Left lung (tissue), 14 donors: ENCODE results near the gene SULT6B1. TPM values are rescaled to one million over a fixed set of nuclear protein-coding genes. Genes with fewer than 3 reads are reported as not detected.

Experiments
- ATAC-seq: fragments of 200-7000 bp; cut with Tn5 transposase; one replicate; pipeline ENCODE4 v1.9.1; 2020; ENCODE audit warnings: moderate library complexity
- DNase-seq, 4 donors: peaks; one replicate each; pipeline ENCODE4 v3.0.0-alpha.2; 2013 to 2020
- H3K27ac ChIP-seq, 2 donors: fragments of 200-600 bp; sonication (generic) in 1 of 2; one replicate each; pipeline versions ENCODE4 v1.5.0 to v1.8.0; 2020 to 2021
- H3K27me3 ChIP-seq, 2 donors: fragments of 200-600 bp; sonication (generic) in 1 of 2; one replicate each; pipeline versions ENCODE4 v1.5.0 to v1.8.0; 2020 to 2021
- H3K36me3 ChIP-seq, 2 donors: fragments of 200-600 bp; sonication (generic) in 1 of 2; one replicate each; pipeline versions ENCODE4 v1.5.0 to v1.8.0; 2020 to 2021
- H3K4me1 ChIP-seq, 2 donors: fragments of 200-600 bp; one replicate each; pipeline ENCODE4 v1.8.0; 2021
- H3K4me3 ChIP-seq, 2 donors: fragments of 200-600 bp; sonication (generic) in 1 of 2; one replicate each; pipeline versions ENCODE4 v1.5.0 to v1.8.0; 2020 to 2021; ENCODE audit warnings: mild to moderate bottlenecking in 1 of 2
- H3K9me3 ChIP-seq, 2 donors: fragments of 200-600 bp; sonication (generic) in 1 of 2; one replicate each; pipeline versions ENCODE4 v1.5.0 to v1.8.0; 2020 to 2021
- CTCF ChIP-seq, 2 donors: fragments of 200-600 bp; sonication (generic) in 1 of 2; IDR thresholded peaks; one replicate each; pipeline versions ENCODE4 v1.5.0 to v1.8.0; 2021; ENCODE audit warnings: antibody characterized with exemption in 2 of 2
- intact Hi-C, 2 donors: fragments of 100-400 bp; cut with DNase I; formaldehyde crosslinking; loops; one replicate each; pipeline versions ENCODE4 v1.11.2 to v1.14.2; 2022
- long read RNA-seq, 12 donors: library from polyadenylated mRNA in 2 of 12; unstranded in 2 of 12; transcript quantifications; one replicate each; pipeline ENCODE4 v2.0.0 and lab custom pipeline, GENCODE V29; 2019 to 2026
- polyA plus RNA-seq, 6 donors: library from polyadenylated mRNA; unstranded; fragments of 120-200 nt; gene quantifications; one replicate each; pipeline ENCODE4 v1.2.1, GENCODE V29; 2013; ENCODE audit not compliant: insufficient read length in 6 of 6
- total RNA-seq, 2 donors: library from RNA; stranded (reverse); fragmentation: NEBNext Ultra II Directional; extraction: Animal tissue kit (Norgen Biotek cat#: 25700); gene quantifications; one replicate each; pipeline ENCODE4 v1.2.1, GENCODE V29; 2021
- donor health status: DM: no; HTN: yes; CAD: no.
- donor health status: DM: no; HTN: no; CAD: no.

SULT6B1 gene
- total RNA-seq (not detected), polyA plus RNA-seq (1 to 10 TPM in 1 of 6 donors, not detected in 5; 1.5 TPM)
- long read RNA-seq, donor 1, partial matches to known transcripts, result 16 of 29 reads
- long read RNA-seq, donor 1, other reads (novel, unspliced or antisense), result 13 of 29 reads
- long read RNA-seq, donor 2, result 0 reads
- long read RNA-seq, donor 3, result 0 reads
- long read RNA-seq, donor 4, result 0 reads
- long read RNA-seq, donor 5, result 0 reads
- long read RNA-seq, donor 6, result 0 reads
- long read RNA-seq, donor 7, partial matches to known transcripts, result 34 of 39 reads
- long read RNA-seq, donor 7, other reads (novel, unspliced or antisense), result 5 of 39 reads
- long read RNA-seq, donor 8, result 0 reads
- long read RNA-seq, donor 9, result 0 reads
- long read RNA-seq, donor 10, result 0 reads
- long read RNA-seq, donor 11, partial matches to known transcripts, result 14 of 27 reads
- long read RNA-seq, donor 11, other reads (novel, unspliced or antisense), result 13 of 27 reads
- long read RNA-seq, donor 12, result 0 reads

- Histone ChIP-seq H3K4me3 (no peak within 1 kb of the TSS), H3K27me3 (no peaks in the 10 kb centered on the region), H3K36me3 (no peaks in the 10 kb centered on the region), H3K4me1 (peaks cover 0 to 20% of the 10 kb centered on the region in 2 donors), H3K27ac (peak within 1 kb of the TSS in 1 of 2 donors; percentile 88), H3K9me3 (no peaks in the 10 kb centered on the region)
- ATAC-seq (no peak), DNase-seq (no peak)
- no peak for TF ChIP-seq CTCF (IDR thresholded peaks at IDR 0.05)
- intact Hi-C loops, result no loop called here
Measured at GRCh38 chr2:37188570-37188969, at the start of gene SULT6B1. TSS of gene SULT6B1 (minus strand) at chr2:37188670. CDS start at chr2:37188640, 30 bp downstream.

- Histone ChIP-seq H3K27me3 (no peaks in the 10 kb centered on the region), H3K4me3 (peak overlapping the region; percentile 65 to 78), H3K9me3 (no peaks in the 10 kb centered on the region), H3K27ac (peak overlapping the region; percentile 91 to 92), H3K4me1 (peaks cover 18 to 48% of the 10 kb centered on the region in 2 donors), H3K36me3 (peaks cover 0 to 34% of the 10 kb centered on the region in 2 donors)
- TF ChIP-seq CTCF (IDR thresholded peaks at IDR 0.05), result no peak
- intact Hi-C loops, result no loop called here
- DNase-seq, result peak in 1 of 4 donors; percentile 62
- peak; percentile 48 for ATAC-seq
Measured at GRCh38 chr2:37232131-37232933, 43.9 kb upstream of the SULT6B1 start.

- DNase-seq (peak; percentile 91 to 95 (median 94)), ATAC-seq (peak; percentile 99)
- H3K27me3 ChIP-seq, result no peaks in the 10 kb centered on the region
- H3K4me3 ChIP-seq, result peak within 1 kb of the TSS; percentile 65 to 78
- no peak for TF ChIP-seq CTCF (IDR thresholded peaks at IDR 0.05)
- no peaks in the 10 kb centered on the region for H3K9me3 ChIP-seq
- peaks cover 0 to 34% of the 10 kb centered on the region in 2 donors for H3K36me3 ChIP-seq
- peaks cover 18 to 56% of the 10 kb centered on the region in 2 donors for H3K4me1 ChIP-seq
- intact Hi-C loops, result no loop called here
- H3K27ac ChIP-seq, result peak within 1 kb of the TSS; percentile 91 to 92
Measured at GRCh38 chr2:37231241-37232130, 43.0 kb upstream of the SULT6B1 start, which contains the start of the genes CEBPZ and NDUFAF7. TSS of gene CEBPZ (minus strand) at chr2:37231596. CDS start at chr2:37231567, 29 bp downstream. TSS of gene NDUFAF7 (plus strand) at chr2:37231658. CDS start at chr2:37231706, 48 bp downstream.

GRCh38 chr2:37230581-37230980 lies 42.1 kb upstream of the SULT6B1 start:
- ATAC-seq (peak; percentile 3), DNase-seq (peak in 2 of 4 donors; percentile 3 to 10)
- Histone ChIP-seq H3K36me3 (peaks cover 0 to 33% of the 10 kb centered on the region in 2 donors), H3K27me3 (no peaks in the 10 kb centered on the region), H3K4me3 (peak overlapping the region; percentile 65 to 78), H3K9me3 (no peaks in the 10 kb centered on the region), H3K27ac (peak overlapping the region; percentile 91 to 92), H3K4me1 (peaks cover 18 to 61% of the 10 kb centered on the region in 2 donors)
- intact Hi-C loops, result no loop called here
- TF ChIP-seq CTCF (IDR thresholded peaks at IDR 0.05), result no peak
